ENCODE results near the gene ZNF282.
"Not testable (repeated sequence)": the region's sequence is repeated elsewhere in the genome, so short reads cannot be mapped to it uniquely, and the experiment has no call there.

The ZNF282 gene

GRCh38 chr7:149240637-149241036 is 45.3 kb downstream of the ZNF282 start:
- DNase-seq: no peak
- peak overlapping the region; percentile 97 for H3K4me3 ChIP-seq (ENCODE audit: low read depth, low read length)
- 0 out of 2 replicates have a peak, but pooled peaks cover 4% of the 10 kb centered on the region for H3K4me1 ChIP-seq
- 0 out of 2 replicates have a peak, but pooled peaks cover 7% of the 10 kb centered on the region for H3K27me3 ChIP-seq
- no peaks in the 10 kb centered on the region for H3K9me3 ChIP-seq
- H3K36me3 ChIP-seq: no peaks in the 10 kb centered on the region
- no peak for TF ChIP-seq CTCF (IDR thresholded peaks at IDR 0.05; ENCODE audit: low read depth, low read length)

GRCh38 chr7:149241696-149242095 is 46.4 kb downstream of the ZNF282 start:
- DNase-seq: no peak

GRCh38 chr7:149245244-149245643 is 49.9 kb downstream of the ZNF282 start:
- peaks cover 4% of the 10 kb centered on the region for H3K36me3 ChIP-seq
- H3K27me3 ChIP-seq: no peaks in the 10 kb centered on the region
- no peaks in the 10 kb centered on the region for H3K9me3 ChIP-seq
- TF ChIP-seq CTCF (IDR thresholded peaks at IDR 0.05; ENCODE audit: low read depth, low read length): no peak
- 0 out of 2 replicates have a peak, but pooled peaks cover 4% of the 10 kb centered on the region for H3K4me1 ChIP-seq
- DNase-seq: no peak
- no peak overlapping the region for H3K4me3 ChIP-seq (ENCODE audit: low read depth, low read length)

More at GRCh38 chr7:149241696-149242095, 46.4 kb downstream of the ZNF282 start:
- 0 out of 2 replicates have a peak, but pooled peaks cover 4% of the 10 kb centered on the region for H3K4me1 ChIP-seq
- no peaks in the 10 kb centered on the region for H3K36me3 ChIP-seq
- 0 out of 2 replicates have a peak, but pooled peaks cover 4% of the 10 kb centered on the region for H3K27me3 ChIP-seq
- H3K9me3 ChIP-seq: no peaks in the 10 kb centered on the region
- no peak for TF ChIP-seq CTCF (IDR thresholded peaks at IDR 0.05; ENCODE audit: low read depth, low read length)
- H3K4me3 ChIP-seq (ENCODE audit: low read depth, low read length): no peak overlapping the region

GRCh38 chr7:149245744-149246143 is 50.4 kb downstream of the ZNF282 start:
- Histone ChIP-seq H3K4me3 (ENCODE audit: low read depth, low read length) (no peak overlapping the region), H3K36me3 (peaks cover 8% of the 10 kb centered on the region), H3K4me1 (no peaks in the 10 kb centered on the region), H3K27me3 (no peaks in the 10 kb centered on the region), H3K9me3 (no peaks in the 10 kb centered on the region)
- no peak for DNase-seq
- TF ChIP-seq CTCF (IDR thresholded peaks at IDR 0.05; ENCODE audit: low read depth, low read length): no peak

- no peaks in the 10 kb centered on the region for H3K9me3 ChIP-seq
- H3K4me3 ChIP-seq (ENCODE audit: low read depth, low read length): no peak overlapping the region
- no peaks in the 10 kb centered on the region for H3K4me1 ChIP-seq
- H3K27me3 ChIP-seq: no peaks in the 10 kb centered on the region
- H3K36me3 ChIP-seq: peaks cover 28% of the 10 kb centered on the region
- TF ChIP-seq CTCF (IDR thresholded peaks at IDR 0.05; ENCODE audit: low read depth, low read length): no peak
- no peak for DNase-seq
These were observed 53.4 kb downstream of the ZNF282 start for GRCh38 chr7:149248777-149249176.

- not testable (repeated sequence) for H3K27me3 ChIP-seq; H3K9me3 ChIP-seq; H3K4me1 ChIP-seq; H3K4me3 ChIP-seq (ENCODE audit: low read depth, low read length); DNase-seq
- peaks cover 37% of the 10 kb centered on the region for H3K36me3 ChIP-seq
These were observed 54.8 kb downstream of the ZNF282 start for GRCh38 chr7:149250151-149250550.

- not testable (repeated sequence) for H3K9me3 ChIP-seq; H3K27me3 ChIP-seq; H3K4me1 ChIP-seq; H3K4me3 ChIP-seq (ENCODE audit: low read depth, low read length); DNase-seq
- peaks cover 42% of the 10 kb centered on the region for H3K36me3 ChIP-seq
These were observed 56.2 kb downstream of the ZNF282 start for GRCh38 chr7:149251518-149251917.

Measured in BE2C (cell line).